Astrocyte (in vitro differentiated cells and primary cell): Measurements from ENCODE around the gene DCDC2C. TPM values are rescaled to one million over a fixed set of nuclear protein-coding genes. Genes with fewer than 3 reads are reported as not detected.

Experiments used
- DNase-seq: peaks from one replicate; pipeline ENCODE4 v3.0.0-alpha.2; 2010; ENCODE audit warnings: low read depth
- FAIRE-seq: peaks from 2 replicates; lab custom pipeline; 2011; peaks lifted over from hg19 to GRCh38; lab: Jason Lieb, UNC
- H2AFZ ChIP-seq: 2 replicates; pipeline ENCODE4 v1.6.0; 2012; ENCODE audit warnings: low read depth, low read length, inconsistent platforms
- H3K27ac ChIP-seq: 2 replicates; pipeline ENCODE4 v1.5.1; 2011; ENCODE audit warnings: low read depth, low read length, inconsistent platforms
- H3K27me3 ChIP-seq: 2 replicates; pipeline ENCODE4 v1.6.0; 2011; ENCODE audit warnings: low read length, inconsistent platforms; ENCODE audit not compliant: insufficient read depth
- H3K36me3 ChIP-seq: 2 replicates; pipeline ENCODE4 v1.5.1; 2011; ENCODE audit warnings: low read length, inconsistent platforms; ENCODE audit not compliant: insufficient read depth
- H3K4me1 ChIP-seq: 2 replicates; pipeline ENCODE4 v1.5.1; 2011; ENCODE audit warnings: low read length, inconsistent platforms; ENCODE audit not compliant: insufficient read depth
- H3K4me2 ChIP-seq: 2 replicates; pipeline ENCODE4 v1.6.0; 2012; ENCODE audit warnings: low read length, inconsistent platforms
- H3K4me3 ChIP-seq: 2 replicates; pipeline ENCODE4 v1.5.1; 2011; ENCODE audit warnings: low read depth, mild to moderate bottlenecking, low read length, inconsistent platforms; ENCODE audit not compliant: insufficient read depth
- H3K79me2 ChIP-seq: 2 replicates; pipeline ENCODE4 v1.6.0; 2012; ENCODE audit warnings: mild to moderate bottlenecking, low read length, inconsistent platforms; ENCODE audit not compliant: insufficient read depth
- H3K9ac ChIP-seq: 2 replicates; pipeline ENCODE4 v1.6.0; 2012; ENCODE audit warnings: mild to moderate bottlenecking, low read length, inconsistent platforms
- H3K9me3 ChIP-seq: 2 replicates; pipeline ENCODE4 v1.5.1; 2012; ENCODE audit warnings: low read depth, mild to moderate bottlenecking, low read length, inconsistent platforms; ENCODE audit not compliant: insufficient read depth
- H4K20me1 ChIP-seq: 2 replicates; pipeline ENCODE4 v1.6.0; 2012; ENCODE audit warnings: low read length, inconsistent platforms; ENCODE audit not compliant: insufficient read depth
- H3K27ac Mint-ChIP-seq: one replicate; pipeline ENCODE4 v1.8.0; 2021; ENCODE audit warnings: mild to moderate bottlenecking, mixed read lengths; ENCODE audit not compliant: unreplicated experiment
- H3K27me3 Mint-ChIP-seq: one replicate; pipeline ENCODE4 v1.8.0; 2021; ENCODE audit warnings: low read depth, mixed read lengths; ENCODE audit not compliant: unreplicated experiment
- H3K36me3 Mint-ChIP-seq: one replicate; pipeline ENCODE4 v1.8.0; 2021; ENCODE audit warnings: low read depth, mixed read lengths; ENCODE audit not compliant: unreplicated experiment
- H3K4me1 Mint-ChIP-seq: one replicate; pipeline ENCODE4 v1.8.0; 2021; ENCODE audit warnings: low read depth, mixed read lengths; ENCODE audit not compliant: unreplicated experiment
- H3K4me3 Mint-ChIP-seq: one replicate; pipeline ENCODE4 v1.8.0; 2021; ENCODE audit warnings: mild to moderate bottlenecking, moderate library complexity, mixed read lengths; ENCODE audit not compliant: unreplicated experiment
- H3K9me3 Mint-ChIP-seq: one replicate; pipeline ENCODE4 v1.8.0; 2021; ENCODE audit warnings: mild to moderate bottlenecking, mixed read lengths; ENCODE audit not compliant: unreplicated experiment
- EZH2 ChIP-seq: IDR thresholded peaks from 2 replicates; pipeline ENCODE4 v1.6.1; 2012; ENCODE audit warnings: mild to moderate bottlenecking, low read length, inconsistent platforms; ENCODE audit not compliant: insufficient read depth
- total RNA-seq: library from RNA; stranded (reverse); gene quantifications from 2 replicates; pipeline ENCODE4 v1.2.1, GENCODE V29; 2021
- TF ChIP-seq, protein P1 (sequence below): IDR thresholded peaks from 2 replicates; pipeline ENCODE4 v1.5.1; 2011; ENCODE audit warnings: low read depth, mild to moderate bottlenecking, inconsistent platforms, low read length, moderate library complexity; ENCODE audit not compliant: insufficient read depth

The DCDC2C gene
- total RNA-seq, 1 donor from 2014 or later: not detected

DNA sequence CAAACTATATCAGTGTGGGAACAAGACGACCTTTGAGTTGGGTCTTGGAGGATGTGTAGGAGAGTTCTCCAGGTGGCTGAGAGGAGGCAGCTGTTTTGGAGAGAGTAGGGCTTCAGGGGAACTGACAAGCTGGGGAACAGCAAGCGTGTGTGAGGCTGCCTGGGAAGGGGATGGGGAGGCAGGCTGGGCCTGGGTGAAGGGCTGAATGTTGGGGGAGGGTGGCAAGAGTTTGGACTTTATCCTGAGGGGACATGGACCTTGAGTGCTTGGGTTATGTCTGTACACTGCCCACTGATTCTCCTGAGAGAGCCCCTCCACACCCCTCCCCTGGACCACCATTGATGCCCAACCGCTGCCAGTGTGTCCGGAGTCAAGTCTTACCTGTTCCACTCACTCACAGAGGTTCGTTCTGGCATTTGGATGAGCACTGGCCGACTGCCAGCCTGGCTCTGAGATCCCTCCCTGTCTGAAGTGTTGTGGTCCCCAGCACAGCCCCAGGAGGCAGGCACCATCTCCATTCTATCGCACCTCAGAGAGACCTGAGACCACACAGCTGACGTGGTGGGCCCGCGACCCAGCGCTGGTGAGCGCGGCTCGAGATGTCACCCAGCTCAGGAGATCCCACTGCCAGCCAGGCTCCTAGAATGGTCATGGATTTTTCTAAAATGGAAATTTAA is 59.5 kb downstream of the DCDC2C start:
- Histone ChIP-seq H3K27me3 (peaks cover 5% of the 10 kb centered on the region), H3K79me2 (no peaks in the 10 kb centered on the region), H3K4me3 (no peak overlapping the region), H2AFZ (no peak overlapping the region), H3K27ac (no peak overlapping the region), H3K36me3 (no peaks in the 10 kb centered on the region), H3K9ac (no peak overlapping the region), H3K4me2 (no peak overlapping the region), H4K20me1 (no peaks in the 10 kb centered on the region), H3K4me1 (peaks cover 11% of the 10 kb centered on the region), H3K9me3 (no peaks in the 10 kb centered on the region)
- Mint-ChIP-seq H3K27me3 (peaks cover 16% of the 10 kb centered on the region), H3K9me3 (peaks cover 10% of the 10 kb centered on the region), H3K4me3 (no peak overlapping the region), H3K36me3 (no peaks in the 10 kb centered on the region), H3K27ac (no peak overlapping the region), H3K4me1 (no peaks in the 10 kb centered on the region)
- DNase-seq (no peak), FAIRE-seq (no peak)
- TF ChIP-seq, protein P1, sequence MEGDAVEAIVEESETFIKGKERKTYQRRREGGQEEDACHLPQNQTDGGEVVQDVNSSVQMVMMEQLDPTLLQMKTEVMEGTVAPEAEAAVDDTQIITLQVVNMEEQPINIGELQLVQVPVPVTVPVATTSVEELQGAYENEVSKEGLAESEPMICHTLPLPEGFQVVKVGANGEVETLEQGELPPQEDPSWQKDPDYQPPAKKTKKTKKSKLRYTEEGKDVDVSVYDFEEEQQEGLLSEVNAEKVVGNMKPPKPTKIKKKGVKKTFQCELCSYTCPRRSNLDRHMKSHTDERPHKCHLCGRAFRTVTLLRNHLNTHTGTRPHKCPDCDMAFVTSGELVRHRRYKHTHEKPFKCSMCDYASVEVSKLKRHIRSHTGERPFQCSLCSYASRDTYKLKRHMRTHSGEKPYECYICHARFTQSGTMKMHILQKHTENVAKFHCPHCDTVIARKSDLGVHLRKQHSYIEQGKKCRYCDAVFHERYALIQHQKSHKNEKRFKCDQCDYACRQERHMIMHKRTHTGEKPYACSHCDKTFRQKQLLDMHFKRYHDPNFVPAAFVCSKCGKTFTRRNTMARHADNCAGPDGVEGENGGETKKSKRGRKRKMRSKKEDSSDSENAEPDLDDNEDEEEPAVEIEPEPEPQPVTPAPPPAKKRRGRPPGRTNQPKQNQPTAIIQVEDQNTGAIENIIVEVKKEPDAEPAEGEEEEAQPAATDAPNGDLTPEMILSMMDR: no peak
- TF ChIP-seq EZH2: no peak

DNA sequence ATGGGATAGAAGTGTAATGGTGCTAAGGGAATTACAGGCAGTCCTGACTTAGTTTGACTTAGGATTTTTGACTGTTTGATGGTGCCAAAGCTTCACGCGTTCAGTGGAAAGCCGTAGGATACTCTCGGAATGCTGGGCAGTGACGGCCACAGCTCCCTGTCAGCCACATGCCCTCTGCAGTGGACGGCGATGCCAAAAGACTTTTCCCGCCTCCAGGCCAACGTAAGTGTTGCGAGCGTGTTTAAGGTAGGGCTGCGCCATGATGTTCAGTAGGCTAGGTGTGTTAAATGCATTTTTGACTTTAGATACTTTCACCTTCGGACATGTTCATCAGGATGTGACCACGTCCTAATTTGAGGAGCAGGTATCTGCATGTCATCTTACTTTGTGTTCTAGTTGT is 63.4 kb downstream of the DCDC2C start:
- Mint-ChIP-seq H3K4me1 (no peaks in the 10 kb centered on the region), H3K27me3 (peaks cover 17% of the 10 kb centered on the region), H3K36me3 (no peaks in the 10 kb centered on the region), H3K4me3 (no peak overlapping the region), H3K9me3 (peaks cover 10% of the 10 kb centered on the region), H3K27ac (no peak overlapping the region)
- Histone ChIP-seq H2AFZ (no peak overlapping the region), H3K9ac (no peak overlapping the region), H4K20me1 (no peaks in the 10 kb centered on the region), H3K79me2 (no peaks in the 10 kb centered on the region), H3K9me3 (no peaks in the 10 kb centered on the region), H3K27ac (no peak overlapping the region), H3K36me3 (no peaks in the 10 kb centered on the region), H3K4me3 (no peak overlapping the region), H3K27me3 (peaks cover 5% of the 10 kb centered on the region), H3K4me2 (no peak overlapping the region), H3K4me1 (no peaks in the 10 kb centered on the region)
- FAIRE-seq (no peak), DNase-seq (no peak)
- no peak for TF ChIP-seq EZH2
- TF ChIP-seq, protein P1: no peak
